GM19193 (cell line): ENCODE measurements around the gene TNS4.

ENCODE experiments used
- POLR2A ChIP-seq: IDR thresholded peaks from 4 replicates; pipeline ENCODE4 v1.6.1; 2011; ENCODE audit not compliant: insufficient read depth, insufficient read length; ENCODE audit errors: extremely low read depth

The TNS4 gene

GRCh38 chr17:40475234-40475908 is 26.1 kb downstream of the TNS4 start:
- TF ChIP-seq POLR2A = no peak

GRCh38 chr17:40474419-40475002 is 26.9 kb downstream of the TNS4 start:
- no peak for TF ChIP-seq POLR2A

DNA sequence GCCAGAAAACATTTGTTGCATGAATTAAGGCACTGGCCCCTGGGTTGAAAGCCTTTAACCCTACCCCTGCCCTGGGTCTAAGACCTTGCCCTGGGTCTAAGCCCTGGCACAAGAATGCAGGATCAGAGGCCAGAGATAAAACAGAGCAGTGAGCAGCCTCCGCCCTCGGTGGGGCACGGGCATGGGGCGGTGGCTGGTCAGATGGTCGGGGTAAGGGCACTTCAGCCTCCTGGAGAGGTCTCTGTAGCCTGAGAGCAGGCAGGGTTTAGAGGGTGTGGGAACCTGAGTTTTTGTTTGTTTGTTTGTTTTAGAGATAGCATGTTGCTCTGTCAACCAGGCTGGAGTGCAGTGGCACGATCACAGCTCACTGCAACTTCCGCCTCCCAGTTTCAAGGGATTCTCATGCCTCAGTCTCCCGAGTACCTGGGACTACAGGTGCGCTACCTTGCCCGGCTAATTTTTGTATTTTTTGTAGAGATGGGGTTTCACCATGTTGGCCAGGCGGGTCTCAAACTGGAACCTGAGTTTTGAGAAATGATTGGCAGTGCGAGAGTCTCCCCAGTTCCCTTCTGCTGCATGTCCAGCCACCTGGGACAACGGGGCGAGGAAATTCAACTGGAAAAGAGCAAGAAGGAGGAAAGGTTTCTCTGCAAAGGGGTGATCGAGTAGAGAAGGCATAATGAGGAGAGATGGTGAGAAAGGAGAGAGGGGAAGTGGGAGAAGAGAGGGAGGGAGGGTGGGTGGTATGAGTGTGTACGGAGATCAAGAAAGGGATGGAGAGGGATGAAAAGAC is 27.7 kb downstream of the TNS4 start:
- TF ChIP-seq POLR2A = no peak

DNA sequence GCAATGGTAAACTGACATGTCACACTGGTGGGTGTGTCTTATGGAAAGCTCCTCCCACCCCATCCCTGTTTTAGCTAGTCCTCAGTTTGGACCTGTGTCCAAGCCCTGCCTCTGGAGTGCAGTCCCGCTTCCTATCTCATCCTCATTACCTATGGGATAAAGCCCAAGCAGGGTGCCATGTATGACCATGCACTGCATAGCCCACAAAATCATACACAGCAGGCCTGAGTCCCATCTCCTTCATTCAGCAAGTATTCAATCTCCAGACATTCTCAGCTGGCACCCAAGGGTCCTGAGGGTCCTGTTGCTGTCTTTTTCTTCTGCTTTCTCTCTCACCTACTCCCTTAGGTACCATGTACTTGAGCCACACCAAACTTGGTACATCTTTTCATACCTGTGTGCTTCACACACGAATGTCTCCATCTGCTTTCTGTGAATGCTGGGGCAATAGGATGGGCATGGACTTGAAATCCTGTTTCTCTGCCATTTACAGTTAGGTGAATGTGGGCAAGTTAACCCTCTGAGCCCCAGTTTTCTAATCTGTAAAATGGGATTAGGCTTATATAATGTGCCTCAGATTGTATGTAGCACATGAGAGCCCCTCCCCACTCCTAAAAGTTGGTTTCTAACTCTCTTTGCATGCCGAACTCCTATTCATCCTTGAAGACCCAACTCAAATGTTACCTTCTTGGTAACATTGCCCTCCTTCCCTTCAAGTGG is 28.5 kb downstream of the TNS4 start:
- no peak for TF ChIP-seq POLR2A

DNA sequence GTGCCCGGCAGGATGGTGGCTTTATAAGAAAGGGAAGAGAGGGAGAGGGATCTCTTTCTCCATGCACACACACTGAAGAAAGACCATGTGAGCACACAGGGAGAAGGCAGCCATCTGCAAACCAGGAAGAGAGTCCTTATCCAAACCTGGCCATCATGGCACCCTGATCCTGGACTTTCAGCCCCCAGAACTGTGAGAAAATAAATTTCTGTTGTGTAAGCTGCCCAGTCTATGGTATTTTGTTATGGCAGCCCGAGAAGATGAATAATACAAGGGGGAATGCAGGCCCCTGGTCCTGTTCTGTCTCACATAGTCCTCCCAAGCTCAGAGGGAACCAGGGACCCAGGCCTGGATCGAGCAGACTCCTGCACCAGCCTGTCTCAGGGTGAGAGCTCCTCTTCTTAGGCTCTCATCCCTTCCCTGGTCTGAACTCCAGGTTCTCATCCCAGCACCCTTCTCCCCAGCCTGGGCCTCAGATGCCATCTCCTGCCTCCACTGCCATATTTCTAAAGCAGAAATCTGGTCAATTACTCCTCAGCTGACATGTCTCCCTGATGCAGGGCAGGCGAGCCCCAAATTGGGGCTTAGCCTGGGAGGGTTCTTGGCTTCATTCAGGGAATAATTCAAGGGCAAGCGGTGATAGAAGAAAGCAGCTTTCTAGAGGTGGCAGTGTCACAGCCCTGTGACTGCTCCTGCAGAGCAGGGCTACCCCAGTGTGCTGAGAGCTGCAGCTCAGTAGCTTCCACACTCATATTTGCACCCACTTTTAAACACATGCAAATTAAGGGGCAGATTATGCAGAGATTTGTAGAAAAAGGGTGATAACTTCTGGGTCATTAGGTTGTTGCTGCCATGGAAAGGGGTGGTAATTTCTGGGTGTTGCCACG is 29.3 kb downstream of the TNS4 start:
- no peak for TF ChIP-seq POLR2A

DNA sequence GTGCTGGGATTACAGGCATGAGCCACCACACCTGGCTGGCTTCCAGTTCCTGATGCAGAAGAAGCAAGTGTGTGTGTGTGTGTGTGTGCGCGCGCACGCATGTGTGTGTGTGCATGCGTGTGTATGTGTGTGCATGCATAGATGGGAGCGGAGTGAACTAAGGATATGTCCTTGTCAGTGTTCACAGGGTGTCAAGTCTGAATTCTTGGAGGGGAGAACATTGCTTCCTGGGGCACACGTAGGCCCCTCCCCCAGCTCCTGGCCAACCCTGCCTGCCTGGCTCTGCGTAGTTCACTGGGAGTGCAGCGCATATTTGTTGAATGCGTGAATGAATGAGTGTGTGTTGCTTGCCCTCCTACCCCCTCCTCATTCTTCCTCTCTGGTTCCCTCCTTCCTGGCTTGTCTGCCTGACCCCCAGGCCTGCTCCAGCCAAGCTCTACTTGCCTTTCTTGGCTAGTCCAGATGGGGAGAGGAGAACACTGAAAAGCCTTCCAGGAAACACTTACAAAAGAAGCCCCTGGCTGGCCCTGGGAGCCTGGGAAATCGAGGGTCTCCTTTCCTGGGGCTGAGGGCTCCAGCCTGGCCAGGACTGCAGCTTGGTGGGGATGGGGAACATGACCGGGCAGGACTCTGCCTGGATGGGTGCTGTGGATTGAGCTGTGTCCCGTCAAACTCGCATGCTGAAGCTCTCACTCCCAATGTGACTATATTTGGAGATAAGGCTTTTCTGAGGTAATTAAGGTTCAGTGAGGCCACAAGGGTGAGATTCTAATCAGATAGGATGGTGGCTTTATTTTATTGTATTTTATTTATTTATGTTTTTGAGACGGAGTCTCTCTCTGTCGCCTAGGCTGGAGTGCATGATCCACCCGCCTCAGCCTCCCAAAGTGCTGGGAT is 30.2 kb downstream of the TNS4 start:
- TF ChIP-seq POLR2A = no peak

- TF ChIP-seq POLR2A = no peak
These were observed 31.4 kb downstream of the TNS4 start for GRCh38 chr17:40469805-40470675.

DNA sequence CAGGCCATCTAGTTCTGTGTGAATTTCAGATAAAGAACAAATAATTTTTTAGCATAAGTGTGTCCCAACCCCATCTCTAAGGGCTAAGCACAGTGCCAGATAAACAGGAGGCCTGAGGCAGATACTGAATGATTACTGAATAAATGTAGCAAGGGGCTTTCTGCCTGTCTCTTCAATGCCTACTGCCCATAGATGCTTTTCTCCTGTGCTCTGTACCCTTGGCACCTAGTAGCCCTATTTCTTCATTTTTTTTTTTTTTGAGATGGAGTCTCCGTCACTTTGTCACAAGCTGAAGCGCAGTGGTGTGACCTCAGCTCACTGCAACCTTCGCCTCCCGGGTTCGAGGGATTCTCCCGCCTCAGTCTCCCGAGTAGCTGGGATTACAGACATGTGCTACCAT is 32.9 kb downstream of the TNS4 start:
- TF ChIP-seq POLR2A = no peak

DNA sequence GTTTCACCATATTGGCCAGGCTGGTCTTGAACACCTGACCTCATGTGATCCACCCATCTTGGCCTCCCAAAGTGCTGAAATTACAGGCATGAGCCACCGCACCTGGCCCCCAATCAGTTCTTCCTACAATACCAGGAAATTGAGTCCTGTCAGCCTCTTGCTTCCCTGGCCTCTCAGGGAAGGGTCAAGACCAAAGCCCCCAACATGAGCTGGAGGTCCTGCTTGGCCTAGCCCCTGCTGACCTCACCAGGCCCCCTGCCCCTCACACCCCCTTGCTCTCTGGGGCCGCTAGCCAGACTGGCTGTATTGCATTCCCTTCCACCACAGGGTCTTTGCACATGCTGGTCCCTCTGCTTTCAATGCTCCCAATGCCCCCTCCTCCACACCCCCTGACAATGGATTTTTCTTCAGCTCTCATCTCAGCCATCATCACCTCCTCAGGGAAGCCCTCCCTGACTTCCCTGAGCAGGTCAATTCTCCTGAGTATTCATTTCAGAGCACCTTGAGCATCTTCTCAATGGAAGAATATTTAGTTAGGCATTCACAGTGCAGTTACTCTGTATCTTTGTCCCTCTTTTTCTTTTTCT is 34.0 kb downstream of the TNS4 start:
- TF ChIP-seq POLR2A = no peak

DNA sequence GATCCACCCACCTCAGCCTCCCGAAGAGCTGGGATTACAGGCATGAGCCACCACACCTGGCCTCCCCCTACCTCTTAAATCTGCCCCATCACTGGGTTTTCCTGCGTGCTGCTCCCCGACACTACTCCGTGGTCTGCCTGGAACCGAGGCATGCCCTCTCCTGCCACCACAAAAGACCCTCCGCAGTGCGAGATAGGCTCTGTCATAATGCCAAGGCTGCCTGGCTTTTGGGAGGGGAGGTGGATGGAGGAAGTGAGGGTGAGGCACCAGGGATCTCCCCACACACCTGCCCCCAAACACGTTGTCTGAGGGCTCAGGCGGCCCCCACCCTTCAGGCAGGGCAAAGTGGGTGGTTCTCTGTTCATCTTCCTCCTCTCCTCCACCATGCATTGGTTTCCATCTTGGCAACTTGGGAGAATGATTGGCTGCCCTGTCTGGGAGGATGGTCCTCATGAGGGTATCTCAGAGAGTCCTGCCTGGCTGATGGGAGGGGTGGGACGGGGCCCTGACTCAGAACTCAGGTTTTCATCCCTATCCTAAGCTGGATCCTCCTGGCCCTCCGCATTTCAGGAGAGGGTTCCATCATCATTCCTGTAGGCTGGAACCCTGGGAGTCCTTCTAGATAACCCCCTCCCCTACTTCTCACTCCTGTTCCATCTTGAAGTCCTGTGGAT is 35.0 kb downstream of the TNS4 start:
- no peak for TF ChIP-seq POLR2A

DNA sequence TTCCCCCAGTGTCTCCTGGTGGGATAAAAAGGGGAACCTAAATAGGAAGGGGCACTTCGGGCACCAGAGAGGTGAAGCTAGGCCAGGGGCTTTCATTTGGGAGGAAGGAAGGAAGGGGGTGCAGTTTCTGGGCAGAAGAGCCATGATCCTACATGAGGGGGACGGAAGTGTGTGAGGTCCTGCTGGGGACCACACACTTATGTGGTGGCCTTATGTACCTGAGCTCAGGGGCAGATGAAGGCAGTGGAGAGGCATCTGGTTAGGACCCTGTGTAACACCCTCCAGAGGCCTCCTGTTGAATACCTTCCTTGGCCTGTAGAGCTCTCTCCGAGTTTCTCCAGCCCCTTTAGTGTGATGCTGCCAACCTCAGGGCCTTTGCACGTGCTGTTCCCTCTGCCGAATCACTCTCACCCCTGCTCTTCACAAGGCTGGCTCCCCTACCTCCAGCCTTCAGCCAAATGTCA is 37.0 kb downstream of the TNS4 start:
- no peak for TF ChIP-seq POLR2A
